Gastroesophageal sphincter (tissue), 4 donors: ENCODE results near the gene LSM14A. TPM values are rescaled to one million over a fixed set of nuclear protein-coding genes. Genes with fewer than 3 reads are reported as not detected.

Source experiments
- ATAC-seq: fragments of 150-250 bp; one replicate; pipeline ENCODE4 v1.9.1; 2016; ENCODE audit warnings: mild to moderate bottlenecking, moderate library complexity
- H3K27ac ChIP-seq, 4 donors: fragments of 200-600 bp; sonication (generic) in 3 of 4; 1 replicate in 3 of 4; 2 replicates in 1 of 4; pipeline ENCODE4 v1.5.1; 2016 to 2019
- H3K27me3 ChIP-seq: fragments of 200-600 bp; sonication (generic); one replicate; pipeline ENCODE4 v1.5.1; 2019
- H3K36me3 ChIP-seq, 2 donors: fragments of 200-600 bp; sonication (generic); one replicate each; pipeline ENCODE4 v1.5.1; 2019; ENCODE audit warnings: control low read depth in 1 of 2
- H3K4me1 ChIP-seq, 3 donors: fragments of 200-600 bp; sonication (generic); 1 replicate in 2 of 3; 2 replicates in 1 of 3; pipeline ENCODE4 v1.5.1; 2016 to 2019; ENCODE audit warnings: control low read depth in 2 of 3
- H3K4me3 ChIP-seq, 2 donors: fragments of 200-600 bp; sonication (generic); one replicate each; pipeline ENCODE4 v1.5.1; 2019; ENCODE audit warnings: mild to moderate bottlenecking in 1 of 2, moderate library complexity in 1 of 2
- H3K9me3 ChIP-seq, 3 donors: fragments of 200-600 bp; sonication (generic); one replicate each; pipeline ENCODE4 v1.5.1; 2017 to 2019; ENCODE audit warnings: control low read depth in 2 of 3
- EP300 ChIP-seq: sonication (generic); formaldehyde crosslinking; IDR thresholded peaks from one replicate; pipeline ENCODE4 v1.6.1; 2017; ENCODE audit warnings: antibody characterized with exemption, mild to moderate bottlenecking
- POLR2A ChIP-seq, 2 donors: fragments of 450-650 bp; IDR thresholded peaks; one replicate each; pipeline ENCODE4 v1.6.1; 2017; ENCODE audit warnings: antibody characterized with exemption in 2 of 2, mild to moderate bottlenecking in 2 of 2, moderate library complexity in 1 of 2
- POLR2AphosphoS5 ChIP-seq: sonication (generic); formaldehyde crosslinking; IDR thresholded peaks from one replicate; pipeline ENCODE4 v1.6.1; 2017; ENCODE audit warnings: antibody characterized with exemption
- WGBS, 2 donors: methylation state at CpG; one replicate each; pipeline ENCODE4 v1.1.5; 2018; ENCODE audit warnings: low coverage in 1 of 2; 5-methylcytosine and 5-hydroxymethylcytosine counted together
- total RNA-seq, 4 donors: library from RNA; depleted of rRNA; stranded (reverse); fragments of >200 nt; gene quantifications; one replicate each; pipeline ENCODE4 v1.1.0, GENCODE V29; 2016
- TF ChIP-seq, protein P1 (sequence below), 4 experiments: fragments of 200-600 bp in 2 of 4; fragments of 450-650 bp in 2 of 4; sonication (generic) in 1 of 4; IDR thresholded peaks; one replicate each; pipeline ENCODE4 v1.5.1; 2017 to 2019; ENCODE audit warnings: antibody characterized with exemption in 4 of 4, mild to moderate bottlenecking in 2 of 4, moderate library complexity in 2 of 4

LSM14A gene
- total RNA-seq, 4 donors from 2014 or later, result 106 to 141 (median 128) TPM

- Histone ChIP-seq H3K27me3 (no peaks in the 10 kb centered on the region), H3K4me1 (peaks cover 0 to 17% (median 0%) of the 10 kb centered on the region in 3 donors), H3K36me3 (peaks cover 10 to 89% of the 10 kb centered on the region in 2 donors), H3K4me3 (no peak overlapping the region), H3K27ac (peak overlapping the region in 1 of 4 donors; percentile 24), H3K9me3 (no peaks in the 10 kb centered on the region)
- TF ChIP-seq POLR2A (IDR thresholded peaks at IDR 0.05) (no peak), EP300 (no peak), POLR2AphosphoS5 (no peak)
- TF ChIP-seq, protein P1, sequence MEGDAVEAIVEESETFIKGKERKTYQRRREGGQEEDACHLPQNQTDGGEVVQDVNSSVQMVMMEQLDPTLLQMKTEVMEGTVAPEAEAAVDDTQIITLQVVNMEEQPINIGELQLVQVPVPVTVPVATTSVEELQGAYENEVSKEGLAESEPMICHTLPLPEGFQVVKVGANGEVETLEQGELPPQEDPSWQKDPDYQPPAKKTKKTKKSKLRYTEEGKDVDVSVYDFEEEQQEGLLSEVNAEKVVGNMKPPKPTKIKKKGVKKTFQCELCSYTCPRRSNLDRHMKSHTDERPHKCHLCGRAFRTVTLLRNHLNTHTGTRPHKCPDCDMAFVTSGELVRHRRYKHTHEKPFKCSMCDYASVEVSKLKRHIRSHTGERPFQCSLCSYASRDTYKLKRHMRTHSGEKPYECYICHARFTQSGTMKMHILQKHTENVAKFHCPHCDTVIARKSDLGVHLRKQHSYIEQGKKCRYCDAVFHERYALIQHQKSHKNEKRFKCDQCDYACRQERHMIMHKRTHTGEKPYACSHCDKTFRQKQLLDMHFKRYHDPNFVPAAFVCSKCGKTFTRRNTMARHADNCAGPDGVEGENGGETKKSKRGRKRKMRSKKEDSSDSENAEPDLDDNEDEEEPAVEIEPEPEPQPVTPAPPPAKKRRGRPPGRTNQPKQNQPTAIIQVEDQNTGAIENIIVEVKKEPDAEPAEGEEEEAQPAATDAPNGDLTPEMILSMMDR (IDR thresholded peaks at IDR 0.05), result no peak
- WGBS, 2 donors, result 25 to 54% methylated on average over 2 of the region's 2 CpGs
- ATAC-seq, result no peak
These were observed 46.5 kb downstream of the LSM14A start for GRCh38 chr19:34218818-34219164.

DNA sequence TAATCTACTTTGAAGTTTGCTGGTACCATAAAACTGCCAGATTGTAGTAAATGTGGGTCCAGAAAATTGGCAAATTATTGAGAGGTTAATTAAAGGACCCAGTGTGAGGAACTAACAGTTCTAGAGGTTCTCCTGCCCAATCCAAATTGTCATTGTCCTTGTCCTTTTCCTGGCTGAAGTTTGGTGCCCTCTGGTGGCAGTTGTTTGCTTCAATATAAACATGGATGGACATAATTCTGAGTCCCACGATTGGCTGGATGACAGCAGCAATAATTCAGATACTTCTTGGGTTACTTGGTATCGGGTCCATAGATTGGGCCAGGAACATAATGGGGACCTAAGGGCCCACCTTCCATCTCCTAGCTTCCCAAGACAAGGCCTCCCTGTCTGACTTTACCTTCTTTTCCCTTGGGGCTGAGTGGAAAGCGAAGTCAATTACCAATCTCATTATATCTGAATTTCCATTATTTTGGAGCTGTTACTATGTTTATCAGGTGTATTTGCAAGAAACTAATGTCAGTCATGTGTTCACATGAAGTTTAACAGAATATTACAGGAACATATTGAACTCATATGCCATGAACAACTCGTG, 48.3 kb downstream of the LSM14A start:
- Histone ChIP-seq H3K9me3 (no peaks in the 10 kb centered on the region), H3K27me3 (no peaks in the 10 kb centered on the region), H3K4me1 (peaks cover 0 to 17% (median 0%) of the 10 kb centered on the region in 3 donors), H3K27ac (no peak overlapping the region), H3K36me3 (peaks cover 10 to 90% of the 10 kb centered on the region in 2 donors), H3K4me3 (no peak overlapping the region)
- TF ChIP-seq POLR2A (IDR thresholded peaks at IDR 0.05) (no peak), EP300 (no peak), POLR2AphosphoS5 (no peak)
- TF ChIP-seq, protein P1 (IDR thresholded peaks at IDR 0.05), result peak; percentile 46 to 70 (median 53)
- no peak for ATAC-seq
- 61 to 69% methylated on average over 4 of the region's 4 CpGs for WGBS, 2 donors

GRCh38 chr19:34222386-34222785, 50.1 kb downstream of the LSM14A start:
- peaks cover 0 to 23% (median 0%) of the 10 kb centered on the region in 3 donors for H3K4me1 ChIP-seq
- H3K9me3 ChIP-seq, result no peaks in the 10 kb centered on the region
- ATAC-seq, result no peak
- H3K4me3 ChIP-seq, result no peak overlapping the region
- no peaks in the 10 kb centered on the region for H3K27me3 ChIP-seq
- TF ChIP-seq, protein P1 (IDR thresholded peaks at IDR 0.05), result no peak
- TF ChIP-seq EP300, result no peak
- TF ChIP-seq POLR2AphosphoS5, result no peak
- TF ChIP-seq POLR2A (IDR thresholded peaks at IDR 0.05), result no peak
- no peak overlapping the region for H3K27ac ChIP-seq
- peaks cover 10 to 94% of the 10 kb centered on the region in 2 donors for H3K36me3 ChIP-seq
- 88% methylated on average over 1 of the region's 1 CpG; no CpG with 5 or more reads in 1 of the 2 donors for whole genome bisulfite sequencing, 2 donors

GRCh38 chr19:34224996-34225658, 52.8 kb downstream of the LSM14A start:
- Histone ChIP-seq H3K36me3 (peaks cover 10 to 99% of the 10 kb centered on the region in 2 donors), H3K4me1 (peaks cover 0 to 11% (median 0%) of the 10 kb centered on the region in 3 donors), H3K27ac (no peak overlapping the region), H3K9me3 (no peaks in the 10 kb centered on the region), H3K27me3 (no peaks in the 10 kb centered on the region), H3K4me3 (no peak overlapping the region)
- 29 to 100% methylated on average over 1 of the region's 2 CpGs for WGBS, 2 donors
- TF ChIP-seq POLR2AphosphoS5 (no peak), EP300 (no peak), POLR2A (IDR thresholded peaks at IDR 0.05) (no peak)
- TF ChIP-seq, protein P1 (IDR thresholded peaks at IDR 0.05), result no peak
- ATAC-seq, result no peak

GRCh38 chr19:34225659-34226015, 53.3 kb downstream of the LSM14A start:
- Histone ChIP-seq H3K27me3 (no peaks in the 10 kb centered on the region), H3K36me3 (peaks cover 10 to 100% of the 10 kb centered on the region in 2 donors), H3K4me1 (peaks cover 0 to 7% (median 0%) of the 10 kb centered on the region in 3 donors), H3K4me3 (no peak overlapping the region), H3K27ac (no peak overlapping the region), H3K9me3 (no peaks in the 10 kb centered on the region)
- no peak for ATAC-seq
- TF ChIP-seq EP300 (no peak), POLR2A (IDR thresholded peaks at IDR 0.05) (no peak), POLR2AphosphoS5 (no peak)
- TF ChIP-seq, protein P1 (IDR thresholded peaks at IDR 0.05), result no peak
